ENCODE results near the gene RAI14.

GRCh38 chr5:34756781-34757624, 100.9 kb downstream of the RAI14 start:
- no peak for TF ChIP-seq POLR2A (IDR thresholded peaks at IDR 0.05; ENCODE audit: low read depth, low read length)
- no peak for TF ChIP-seq POLR2AphosphoS5 (IDR thresholded peaks at IDR 0.05; ENCODE audit: low read depth, low read length)

All from GM12892 (cell line).